ENCODE results near the gene RASSF4.

Gene RASSF4

GRCh38 chr10:44959247-44960087 is at the start of gene RASSF4:
Gene RASSF4 (plus strand): TSS chr10:44959802. CDS start chr10:44970203, 10,401 bp downstream.
- peak; percentile 61 for DNase-seq

DNA sequence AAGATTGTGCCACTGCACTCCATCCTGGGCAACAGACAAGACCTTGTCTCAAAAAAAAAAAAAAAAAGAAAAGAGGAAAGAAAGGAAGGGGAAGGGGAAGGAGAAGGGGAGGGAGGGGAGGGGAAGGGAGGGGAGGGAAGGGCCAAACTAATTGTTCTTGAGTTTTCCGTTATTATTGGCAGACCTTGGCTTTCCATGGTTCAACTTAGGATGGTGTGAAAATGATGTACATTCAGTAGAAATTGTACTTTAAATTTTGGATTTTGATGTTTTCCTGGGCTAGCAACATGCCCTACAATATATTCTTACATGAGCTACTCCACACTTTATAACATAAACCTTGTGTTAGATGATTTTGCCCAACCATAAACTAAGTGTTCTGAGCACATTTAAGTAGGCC is 49.7 kb upstream of the RASSF4 start:
- DNase-seq: no peak

GRCh38 chr10:44910602-44911001 is 49.0 kb upstream of the RASSF4 start:
- no peak for DNase-seq

DNA sequence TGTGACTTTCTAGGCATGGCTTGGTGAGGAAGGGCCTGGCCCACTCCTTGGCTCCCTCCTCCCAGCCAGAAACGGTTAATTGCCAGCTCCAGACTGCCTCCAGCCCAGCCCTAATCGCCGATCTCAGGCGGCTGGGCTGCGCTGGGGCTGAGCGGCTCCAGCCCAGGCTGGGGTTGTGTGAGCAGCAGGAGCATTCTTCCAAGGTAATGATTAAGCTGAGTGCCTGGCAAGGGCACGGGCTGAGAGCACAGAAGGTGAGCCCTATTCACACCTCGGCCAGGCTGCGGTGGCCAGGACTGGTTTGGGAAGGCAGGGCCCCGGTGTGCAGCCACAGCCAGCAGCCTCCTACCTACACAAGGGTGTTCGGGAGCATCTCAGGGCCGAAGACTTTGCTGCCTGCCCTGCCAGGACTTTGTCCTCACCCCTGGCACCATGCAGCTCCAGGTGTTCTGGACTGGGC is 48.5 kb upstream of the RASSF4 start, which contains the start of gene TMEM72:
TMEM72 (plus strand) TSS at position 257 of the 460 bp plus-strand sequence; CDS start at position 433, 176 bp downstream.
- no peak for DNase-seq

- DNase-seq: no peak
Observed at GRCh38 chr10:44911951-44912350, 47.7 kb upstream of the RASSF4 start.

DNA sequence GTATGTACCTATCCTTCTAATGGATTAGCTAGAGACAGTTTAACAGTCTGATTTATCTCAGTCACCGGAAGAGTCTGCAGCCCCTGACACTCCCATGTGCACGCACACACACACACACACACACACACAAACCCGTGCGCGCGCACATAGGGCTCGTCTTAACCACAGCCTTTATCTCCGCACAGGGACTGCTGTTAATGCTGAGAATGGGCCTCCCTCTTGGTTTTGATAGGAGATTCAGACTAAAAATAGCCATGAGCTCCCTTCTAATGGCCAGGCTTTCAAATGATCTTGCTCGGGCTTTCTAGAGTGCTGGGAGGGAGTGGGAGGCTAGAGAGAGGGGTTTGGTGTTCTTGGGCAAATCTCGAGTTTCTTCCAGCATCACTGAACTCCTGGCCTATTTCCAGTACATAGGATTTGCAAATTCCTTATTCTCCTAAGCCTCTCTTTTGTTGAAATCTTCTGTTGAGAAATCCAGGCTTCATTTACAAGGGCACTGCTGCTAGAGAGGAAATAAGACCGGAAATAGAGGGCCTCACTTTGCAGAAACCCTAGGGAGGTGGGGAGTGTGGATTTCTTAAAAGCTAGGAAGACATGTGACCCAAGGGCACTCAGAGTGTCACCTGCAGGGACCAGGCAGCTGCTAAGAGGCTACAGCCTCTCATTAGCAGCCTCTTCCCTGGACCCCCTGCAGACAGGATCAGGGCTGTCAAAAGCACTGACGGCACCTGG is 46.1 kb upstream of the RASSF4 start:
- no peak for DNase-seq

GRCh38 chr10:44914891-44915290 is 44.7 kb upstream of the RASSF4 start:
- DNase-seq: no peak

DNA sequence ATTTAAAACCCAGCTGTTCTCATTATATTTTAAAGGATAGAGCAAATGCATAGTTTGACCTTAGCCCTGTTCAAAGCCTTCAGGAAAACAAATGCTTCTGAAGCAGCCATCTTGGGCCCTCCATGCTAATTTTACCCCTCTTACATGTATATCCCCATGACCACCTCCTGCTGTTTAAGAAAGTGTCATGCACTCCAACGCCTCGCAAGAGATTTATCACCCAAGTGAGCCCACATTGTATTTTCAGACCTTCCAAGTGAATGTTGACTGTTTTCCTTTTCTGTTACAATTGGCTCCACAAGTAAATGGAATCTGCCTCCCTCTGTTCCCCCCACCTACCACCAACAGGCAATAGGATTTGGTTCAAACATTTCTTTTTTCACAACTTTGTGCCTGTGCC is 43.2 kb upstream of the RASSF4 start:
- DNase-seq: no peak

GRCh38 chr10:44917848-44918247 is 41.8 kb upstream of the RASSF4 start:
- DNase-seq: no peak

- no peak for DNase-seq
Observed at GRCh38 chr10:44920252-44920651, 39.4 kb upstream of the RASSF4 start.

DNA sequence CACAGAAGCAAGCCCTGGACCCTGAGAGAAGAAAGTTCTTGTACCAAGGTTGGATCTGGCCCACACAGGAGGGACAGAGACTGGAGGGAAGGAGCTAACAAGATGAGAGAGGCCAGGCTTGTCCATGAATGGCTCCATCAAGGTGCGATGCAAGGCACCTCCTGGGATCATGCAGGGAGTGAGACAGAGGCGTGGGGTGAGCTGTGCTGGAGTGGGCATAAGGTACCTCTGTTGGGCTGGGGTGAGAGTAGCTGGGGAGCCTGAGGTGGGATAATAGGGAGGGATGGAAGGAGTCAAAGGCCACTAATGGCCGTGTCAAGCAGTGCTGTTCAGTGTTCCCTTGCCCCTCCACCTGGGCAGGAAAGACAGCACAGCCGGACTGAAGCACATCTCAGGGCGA is 38.5 kb upstream of the RASSF4 start:
- no peak for DNase-seq

DNA sequence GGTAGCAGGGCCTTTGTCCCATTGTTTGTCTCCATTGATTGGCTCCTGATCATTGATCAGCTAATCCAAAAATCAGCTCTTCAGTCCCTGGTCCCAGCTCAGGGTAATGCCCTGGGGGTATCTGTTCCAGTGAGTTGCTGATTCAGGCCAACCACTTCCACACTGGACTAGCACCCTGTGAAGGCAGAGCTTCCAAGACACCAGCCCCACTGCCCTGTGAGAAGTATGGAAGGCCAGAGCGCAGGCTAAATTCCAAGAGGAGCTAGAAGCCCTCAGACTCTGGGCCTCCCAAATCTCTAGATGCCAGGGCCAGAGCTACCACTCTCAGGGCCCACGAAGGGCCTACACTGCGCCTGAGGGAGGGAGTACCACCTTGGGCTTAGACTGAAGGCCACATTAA is 38.1 kb upstream of the RASSF4 start:
- DNase-seq: no peak

DNA sequence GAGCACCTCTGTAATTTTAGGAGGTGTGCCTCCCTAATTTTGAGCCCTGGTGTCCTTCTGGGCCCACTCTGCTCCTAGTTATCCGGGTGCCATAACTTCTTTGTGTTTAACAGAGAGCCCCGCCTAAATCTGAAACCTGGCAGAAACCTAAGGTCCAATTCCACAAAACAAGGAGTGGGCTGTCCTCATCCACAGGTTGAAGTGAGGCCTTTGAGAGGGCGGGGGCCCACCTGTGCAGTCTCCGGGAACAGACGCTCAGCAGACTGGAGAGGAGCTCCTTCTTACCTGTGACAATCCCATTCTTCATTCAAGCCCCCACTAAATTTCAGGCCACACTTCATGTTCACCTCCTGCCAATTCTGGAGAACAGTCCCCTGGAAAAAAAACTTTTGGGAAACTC is 37.6 kb upstream of the RASSF4 start:
- DNase-seq: no peak

- DNase-seq: no peak
Observed at GRCh38 chr10:44922796-44923545, 36.6 kb upstream of the RASSF4 start.

DNA sequence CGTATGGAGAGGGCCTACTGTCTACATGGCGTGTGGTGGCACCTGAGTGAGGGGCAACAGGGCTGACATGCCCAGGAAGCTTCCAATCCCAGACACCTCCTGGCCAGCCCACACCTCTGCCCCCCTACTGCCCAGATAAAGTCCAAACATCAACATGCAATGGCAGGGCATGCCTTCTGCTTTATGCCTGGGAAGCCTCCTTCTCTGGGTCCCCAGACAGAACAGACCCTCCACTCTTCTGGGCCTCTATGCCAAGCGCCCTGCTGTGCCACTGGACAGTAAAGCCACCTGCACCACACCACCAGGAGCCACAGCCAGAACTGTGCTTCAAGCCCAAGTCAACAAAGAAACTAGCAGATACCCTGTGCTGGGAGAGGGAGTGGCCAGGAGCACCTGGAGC is 36.0 kb upstream of the RASSF4 start:
- DNase-seq: no peak

DNA sequence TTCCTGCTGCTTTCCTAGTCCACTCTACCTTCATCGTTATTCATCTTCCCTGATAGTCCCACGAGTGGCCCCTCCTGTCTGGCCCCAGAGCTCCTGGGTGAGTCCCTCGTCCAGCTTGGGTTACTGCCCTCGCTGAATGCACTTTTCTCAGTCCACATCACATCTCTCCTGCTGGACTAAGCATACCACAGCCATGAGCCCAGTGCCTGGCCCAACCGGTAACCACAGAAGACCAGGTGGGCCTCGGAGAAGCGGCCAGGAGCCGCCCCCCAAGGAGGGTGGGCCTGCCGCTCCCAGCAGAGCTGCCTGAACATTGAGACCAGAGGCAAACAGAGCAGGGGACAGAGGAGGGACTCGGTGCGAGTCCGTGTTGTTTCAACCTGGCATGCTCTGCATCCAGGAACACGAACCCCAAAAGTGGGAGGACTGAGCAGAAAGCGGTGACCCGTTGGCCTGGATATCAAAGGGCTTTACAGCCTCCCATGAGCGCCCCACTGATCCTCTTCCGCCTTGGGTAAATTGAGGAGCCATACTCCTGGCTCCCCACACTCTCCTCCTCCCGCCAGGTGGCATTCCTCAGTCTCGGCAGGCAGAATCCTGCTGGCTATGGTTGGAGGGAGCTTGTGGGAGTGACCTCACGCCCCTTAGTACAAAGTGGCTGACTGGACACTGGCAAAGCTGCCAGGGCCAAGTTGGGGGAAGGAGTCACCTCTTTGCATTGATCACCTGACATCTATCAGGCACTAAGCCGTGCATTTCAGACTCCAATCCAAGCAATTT is 35.2 kb upstream of the RASSF4 start:
- no peak for DNase-seq

GRCh38 chr10:44925224-44925623 is 34.4 kb upstream of the RASSF4 start:
- peak; percentile 6 for DNase-seq

DNA sequence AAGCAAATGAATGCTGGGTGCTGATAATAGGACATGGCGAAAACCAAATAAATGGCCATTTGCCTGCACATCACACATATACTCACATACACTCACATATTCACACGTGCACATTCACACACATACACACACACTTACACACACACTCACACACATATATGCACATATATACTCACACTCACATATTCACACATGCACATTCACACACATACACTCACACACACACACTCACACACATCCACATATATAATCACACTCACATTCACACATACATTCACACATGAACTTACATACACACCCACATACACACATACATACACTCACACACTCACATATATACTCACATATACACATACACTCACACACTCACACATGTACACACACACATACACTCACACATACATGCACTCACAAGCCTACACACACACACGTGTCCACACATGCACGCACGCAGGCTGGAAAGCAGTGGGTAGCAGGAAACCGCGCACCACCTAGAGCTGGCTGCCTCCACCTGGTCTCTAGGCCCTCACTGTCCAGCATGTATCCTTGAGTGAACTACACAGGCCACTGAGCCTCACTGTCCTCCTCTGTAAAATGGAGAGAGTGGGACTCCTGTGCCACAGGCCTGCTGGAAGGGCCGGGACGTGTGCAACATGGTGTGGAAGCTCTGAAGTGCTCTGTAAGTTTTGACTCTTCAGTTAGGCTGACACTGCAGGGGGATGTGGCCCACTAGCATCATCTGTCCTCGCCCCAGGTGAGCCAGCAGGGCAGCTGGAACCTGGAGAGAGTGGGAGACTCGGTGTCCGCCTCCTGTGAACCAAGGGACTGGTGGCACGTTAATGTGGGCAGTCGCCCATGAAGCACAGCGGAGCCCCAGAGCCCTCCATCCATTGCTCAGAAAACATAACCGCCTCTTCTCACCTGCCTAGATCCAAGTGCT is 33.5 kb upstream of the RASSF4 start:
- no peak for DNase-seq

GRCh38 chr10:44926751-44927351 is 32.8 kb upstream of the RASSF4 start:
- DNase-seq: no peak

DNA sequence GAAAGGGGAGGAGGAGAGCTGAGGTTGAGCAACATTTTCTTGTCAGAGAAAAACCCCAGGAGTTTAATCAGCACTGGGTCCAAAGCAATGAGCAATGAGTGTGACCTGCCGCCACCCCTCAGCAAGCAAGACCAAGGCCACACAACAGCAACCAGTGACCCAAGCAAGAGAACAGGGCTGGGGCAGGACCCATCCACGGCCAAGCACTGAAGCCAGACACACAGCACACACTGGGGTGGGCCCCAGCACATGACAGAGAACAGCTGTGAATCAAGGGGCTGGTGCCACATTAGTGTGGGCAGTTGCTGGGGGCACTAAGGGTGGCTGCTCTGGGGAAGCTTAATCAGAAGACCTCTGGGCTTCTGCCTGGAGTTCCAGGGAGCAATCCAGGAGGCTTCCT is 32.2 kb upstream of the RASSF4 start:
- DNase-seq: no peak

- DNase-seq: no peak
Observed at GRCh38 chr10:44928462-44928861, 31.1 kb upstream of the RASSF4 start.
